ENCODE measurements around the gene POGLUT3.

The POGLUT3 gene

GRCh38 chr11:108498046-108498815 is at the start of gene POGLUT3:
TSS of gene POGLUT3 (minus strand) at chr11:108498384. CDS start at chr11:108498366, 18 bp downstream.
- peak; percentile 70 for DNase-seq
- Histone ChIP-seq H3K4me3 (ENCODE audit: low read depth, low read length) (peak within 1 kb of the TSS; percentile 78), H3K27me3 (ENCODE audit: insufficient read depth, low read depth, severe bottlenecking) (no peaks in the 10 kb centered on the region), H3K27ac (peak within 1 kb of the TSS; percentile 94), H3K9me3 (ENCODE audit: severe bottlenecking) (no peaks in the 10 kb centered on the region), H3K36me3 (no peaks in the 10 kb centered on the region)
- TF ChIP-seq, protein P1, sequence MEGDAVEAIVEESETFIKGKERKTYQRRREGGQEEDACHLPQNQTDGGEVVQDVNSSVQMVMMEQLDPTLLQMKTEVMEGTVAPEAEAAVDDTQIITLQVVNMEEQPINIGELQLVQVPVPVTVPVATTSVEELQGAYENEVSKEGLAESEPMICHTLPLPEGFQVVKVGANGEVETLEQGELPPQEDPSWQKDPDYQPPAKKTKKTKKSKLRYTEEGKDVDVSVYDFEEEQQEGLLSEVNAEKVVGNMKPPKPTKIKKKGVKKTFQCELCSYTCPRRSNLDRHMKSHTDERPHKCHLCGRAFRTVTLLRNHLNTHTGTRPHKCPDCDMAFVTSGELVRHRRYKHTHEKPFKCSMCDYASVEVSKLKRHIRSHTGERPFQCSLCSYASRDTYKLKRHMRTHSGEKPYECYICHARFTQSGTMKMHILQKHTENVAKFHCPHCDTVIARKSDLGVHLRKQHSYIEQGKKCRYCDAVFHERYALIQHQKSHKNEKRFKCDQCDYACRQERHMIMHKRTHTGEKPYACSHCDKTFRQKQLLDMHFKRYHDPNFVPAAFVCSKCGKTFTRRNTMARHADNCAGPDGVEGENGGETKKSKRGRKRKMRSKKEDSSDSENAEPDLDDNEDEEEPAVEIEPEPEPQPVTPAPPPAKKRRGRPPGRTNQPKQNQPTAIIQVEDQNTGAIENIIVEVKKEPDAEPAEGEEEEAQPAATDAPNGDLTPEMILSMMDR (IDR thresholded peaks at IDR 0.05; ENCODE audit: low read depth, low read length): no peak

DNA sequence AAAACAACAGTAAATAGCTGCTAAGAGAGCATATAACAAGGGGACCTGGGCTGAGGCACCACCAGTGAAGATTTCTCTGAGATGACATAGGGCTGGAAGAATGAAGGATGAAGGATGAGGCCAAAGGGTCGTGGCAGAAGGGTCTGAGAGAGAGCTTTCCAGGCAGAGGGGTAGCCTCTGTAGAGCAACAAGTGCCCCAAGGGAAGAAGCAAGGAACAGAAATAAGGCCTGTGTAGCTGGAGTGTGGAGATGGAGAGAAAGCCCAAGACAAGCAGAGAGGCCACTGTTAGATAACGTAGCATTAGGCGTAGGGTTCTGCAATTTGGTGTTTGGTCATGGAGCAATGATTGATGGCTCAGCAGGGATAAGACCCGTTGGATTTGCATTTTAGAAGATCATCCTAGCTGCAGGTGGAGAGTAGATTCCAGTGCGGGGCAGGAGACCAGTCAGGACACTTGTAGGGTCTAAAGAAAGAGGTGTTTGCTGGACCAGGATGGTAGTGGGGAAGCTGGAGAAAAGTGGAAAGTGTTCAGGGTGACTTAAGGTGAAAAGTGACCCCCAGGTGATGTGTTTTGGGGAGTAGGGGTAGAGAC is 47.8 kb upstream of the POGLUT3 start:
- no peak overlapping the region for H3K27ac ChIP-seq
- H3K9me3 ChIP-seq (ENCODE audit: severe bottlenecking): no peaks in the 10 kb centered on the region
- no peaks in the 10 kb centered on the region for H3K27me3 ChIP-seq (ENCODE audit: insufficient read depth, low read depth, severe bottlenecking)
- no peak overlapping the region for H3K4me3 ChIP-seq (ENCODE audit: low read depth, low read length)
- DNase-seq: no peak
- TF ChIP-seq, protein P1 (IDR thresholded peaks at IDR 0.05; ENCODE audit: low read depth, low read length): no peak
- H3K36me3 ChIP-seq: no peaks in the 10 kb centered on the region

DNA sequence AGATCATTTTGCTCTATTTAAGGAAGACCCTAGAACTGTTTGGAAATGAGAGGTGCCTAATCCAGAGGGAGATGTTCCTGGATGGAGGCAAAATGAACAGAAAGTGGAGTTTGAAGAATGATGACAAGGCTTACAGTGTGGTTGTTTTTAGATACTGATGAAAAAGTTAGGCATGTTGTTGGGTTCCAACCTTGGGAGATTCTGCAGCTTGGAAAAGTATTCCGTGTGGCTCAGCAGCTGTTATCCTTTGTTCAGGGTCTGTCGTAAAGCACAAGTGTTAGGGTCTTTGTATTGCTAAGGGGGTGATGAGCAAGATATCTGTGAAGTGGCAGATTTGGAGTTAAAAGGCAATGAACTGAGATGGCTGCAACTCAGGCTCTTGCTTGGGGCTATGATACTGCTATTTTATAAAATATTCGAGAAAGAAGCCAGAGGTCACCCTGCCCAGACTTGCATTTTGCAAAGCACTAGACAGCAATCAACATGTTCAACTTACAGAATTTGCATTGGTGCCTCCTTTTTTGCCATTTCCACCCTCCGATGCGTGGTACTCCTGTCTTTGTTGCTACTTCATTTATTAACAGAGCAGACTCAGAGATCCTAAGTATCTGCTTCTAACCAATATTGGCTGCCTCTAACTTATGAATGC is 45.3 kb upstream of the POGLUT3 start:
- no peak for DNase-seq
- H3K36me3 ChIP-seq: no peaks in the 10 kb centered on the region
- H3K27ac ChIP-seq: no peak overlapping the region
- H3K27me3 ChIP-seq (ENCODE audit: insufficient read depth, low read depth, severe bottlenecking): no peaks in the 10 kb centered on the region
- no peaks in the 10 kb centered on the region for H3K9me3 ChIP-seq (ENCODE audit: severe bottlenecking)
- H3K4me3 ChIP-seq (ENCODE audit: low read depth, low read length): no peak overlapping the region
- TF ChIP-seq, protein P1 (IDR thresholded peaks at IDR 0.05; ENCODE audit: low read depth, low read length): no peak

DNA sequence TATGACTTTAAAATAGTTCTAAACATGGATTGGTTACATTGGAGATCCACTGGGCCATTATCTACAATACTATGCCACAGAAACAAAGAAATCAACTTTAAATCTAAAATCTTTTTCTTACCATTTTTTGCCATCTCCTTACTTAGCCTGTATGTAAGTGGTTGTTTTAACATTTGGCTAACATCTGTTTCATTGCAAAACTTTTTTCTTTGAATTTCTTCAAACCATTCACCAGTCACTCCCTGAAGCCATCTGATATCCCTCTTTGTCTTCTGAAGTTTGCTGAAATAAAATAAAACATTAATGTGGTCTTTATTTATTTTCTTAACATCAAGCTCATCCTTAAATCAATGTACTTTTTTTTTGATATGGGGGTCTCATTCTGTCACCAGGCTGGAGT is 43.3 kb upstream of the POGLUT3 start:
- Histone ChIP-seq H3K36me3 (no peaks in the 10 kb centered on the region), H3K27ac (no peak overlapping the region), H3K27me3 (ENCODE audit: insufficient read depth, low read depth, severe bottlenecking) (no peaks in the 10 kb centered on the region), H3K9me3 (ENCODE audit: severe bottlenecking) (no peaks in the 10 kb centered on the region), H3K4me3 (ENCODE audit: low read depth, low read length) (no peak overlapping the region)
- TF ChIP-seq, protein P1 (IDR thresholded peaks at IDR 0.05; ENCODE audit: low read depth, low read length): no peak
- DNase-seq: no peak

DNA sequence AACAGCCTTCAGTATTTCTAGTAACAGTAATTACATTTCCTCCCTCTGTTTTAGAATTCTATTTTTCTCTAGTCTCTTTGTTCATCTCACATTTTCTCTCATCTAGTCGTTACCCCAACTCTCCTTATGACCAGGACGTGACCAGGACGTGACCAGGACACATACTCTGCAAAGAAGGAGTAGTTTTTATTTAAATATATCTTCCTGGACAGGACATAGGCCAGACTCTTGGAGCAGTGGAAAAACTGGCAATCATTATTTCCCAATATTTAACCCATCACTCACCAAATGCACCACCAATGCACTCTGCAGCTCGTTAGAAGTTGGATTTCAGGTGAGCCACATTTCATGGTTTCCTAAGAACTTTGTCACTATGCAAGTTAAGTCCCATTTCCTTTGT is 40.3 kb upstream of the POGLUT3 start:
- H3K9me3 ChIP-seq (ENCODE audit: severe bottlenecking): no peaks in the 10 kb centered on the region
- TF ChIP-seq, protein P1 (IDR thresholded peaks at IDR 0.05; ENCODE audit: low read depth, low read length): no peak
- no peaks in the 10 kb centered on the region for H3K36me3 ChIP-seq
- H3K27ac ChIP-seq: no peak overlapping the region
- H3K27me3 ChIP-seq (ENCODE audit: insufficient read depth, low read depth, severe bottlenecking): no peaks in the 10 kb centered on the region
- no peak overlapping the region for H3K4me3 ChIP-seq (ENCODE audit: low read depth, low read length)
- no peak for DNase-seq
